ENCODE data around the gene FN1. TPM values are rescaled to one million over a fixed set of nuclear protein-coding genes. Genes with fewer than 3 reads are reported as not detected.

Gene FN1
- total RNA-seq, 4 donors from 2014 or later, result 169 to 686 (median 215) TPM

DNA sequence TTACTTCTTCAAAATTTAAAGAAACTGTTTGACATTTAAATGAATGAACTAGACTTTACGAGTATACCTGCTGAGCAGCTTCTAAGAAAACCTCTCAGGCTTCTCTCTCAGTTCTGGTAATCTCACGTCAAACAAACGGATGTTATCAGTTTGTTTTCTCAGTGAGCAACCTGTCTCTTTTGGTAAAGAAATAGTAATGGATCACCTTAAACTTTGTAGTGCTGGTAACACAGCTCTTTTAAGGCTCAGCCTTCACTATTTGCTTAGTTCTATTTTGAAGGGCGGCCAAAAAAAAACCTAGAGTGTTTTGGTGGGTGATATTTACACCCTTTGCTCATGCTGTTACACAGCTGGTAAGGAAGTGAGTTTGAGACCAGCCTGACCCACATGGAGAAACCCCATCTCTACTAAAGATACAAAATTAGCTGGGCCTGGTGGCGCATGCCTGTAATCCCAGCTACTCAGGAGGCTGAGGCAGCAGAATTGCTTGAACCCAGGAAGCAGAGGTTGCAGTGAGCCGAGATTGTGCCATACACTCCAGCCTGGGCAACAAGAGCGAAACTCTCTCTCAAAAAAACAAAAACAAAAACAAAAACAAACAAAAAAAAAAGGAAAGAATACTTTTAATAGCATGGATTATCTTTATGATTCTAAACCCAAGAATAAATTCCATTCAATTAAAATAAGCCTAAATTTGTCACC, 15.9 kb downstream of the FN1 start:
- Histone ChIP-seq H3K27me3 (no peaks in the 10 kb centered on the region), H3K36me3 (no peaks in the 10 kb centered on the region), H3K27ac (no peak overlapping the region), H3K9me3 (no peaks in the 10 kb centered on the region), H3K4me1 (no peaks in the 10 kb centered on the region), H3K4me3 (no peak overlapping the region)
- intact Hi-C loops (cut with DNase I; ENCODE audit: low total_unique reads), result no loop called here
- TF ChIP-seq POLR2AphosphoS5 (IDR thresholded peaks at IDR 0.05) (no peak), POLR2A (IDR thresholded peaks at IDR 0.05) (no peak), EP300 (IDR thresholded peaks at IDR 0.05; ENCODE audit: low read depth) (no peak)
- TF ChIP-seq, protein P1, sequence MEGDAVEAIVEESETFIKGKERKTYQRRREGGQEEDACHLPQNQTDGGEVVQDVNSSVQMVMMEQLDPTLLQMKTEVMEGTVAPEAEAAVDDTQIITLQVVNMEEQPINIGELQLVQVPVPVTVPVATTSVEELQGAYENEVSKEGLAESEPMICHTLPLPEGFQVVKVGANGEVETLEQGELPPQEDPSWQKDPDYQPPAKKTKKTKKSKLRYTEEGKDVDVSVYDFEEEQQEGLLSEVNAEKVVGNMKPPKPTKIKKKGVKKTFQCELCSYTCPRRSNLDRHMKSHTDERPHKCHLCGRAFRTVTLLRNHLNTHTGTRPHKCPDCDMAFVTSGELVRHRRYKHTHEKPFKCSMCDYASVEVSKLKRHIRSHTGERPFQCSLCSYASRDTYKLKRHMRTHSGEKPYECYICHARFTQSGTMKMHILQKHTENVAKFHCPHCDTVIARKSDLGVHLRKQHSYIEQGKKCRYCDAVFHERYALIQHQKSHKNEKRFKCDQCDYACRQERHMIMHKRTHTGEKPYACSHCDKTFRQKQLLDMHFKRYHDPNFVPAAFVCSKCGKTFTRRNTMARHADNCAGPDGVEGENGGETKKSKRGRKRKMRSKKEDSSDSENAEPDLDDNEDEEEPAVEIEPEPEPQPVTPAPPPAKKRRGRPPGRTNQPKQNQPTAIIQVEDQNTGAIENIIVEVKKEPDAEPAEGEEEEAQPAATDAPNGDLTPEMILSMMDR (IDR thresholded peaks at IDR 0.05), result no peak
- in situ Hi-C loops (cut with MboI; ENCODE audit: low pct_ligation_motif_present in 1 of 4, low pct_unique_long_range_greater_than_20kb in 1 of 4, low sequenced_read_pairs in 3 of 4), result no loop called here
- no peak for DNase-seq
- WGBS, 2 donors (ENCODE audit: low coverage in 1 of 2), result 76 to 84% methylated on average over 5 to 7 of the region's 7 CpGs

DNA sequence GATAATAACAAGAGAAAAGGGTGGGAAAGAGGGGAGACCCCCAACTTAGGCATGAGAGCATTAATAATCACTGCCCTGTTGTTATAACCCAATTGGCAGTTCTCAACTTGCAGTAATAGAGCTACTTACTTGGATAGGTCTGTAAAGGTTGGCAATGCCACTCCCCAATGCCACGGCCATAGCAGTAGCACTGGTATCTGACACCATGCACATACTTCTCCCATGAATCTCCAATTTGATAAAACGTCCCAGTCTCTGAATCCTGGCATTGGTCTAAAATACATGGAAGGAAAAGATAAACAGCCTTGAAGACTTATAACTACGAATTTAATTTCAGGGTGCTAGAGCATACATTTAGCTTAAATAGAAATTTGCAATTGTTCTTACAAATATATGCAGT, 16.8 kb downstream of the FN1 start:
- TF ChIP-seq POLR2AphosphoS5 (IDR thresholded peaks at IDR 0.05) (no peak), POLR2A (IDR thresholded peaks at IDR 0.05) (no peak), EP300 (IDR thresholded peaks at IDR 0.05; ENCODE audit: low read depth) (no peak)
- TF ChIP-seq, protein P1 (IDR thresholded peaks at IDR 0.05), result no peak
- Histone ChIP-seq H3K36me3 (peaks cover 0 to 4% (median 0%) of the 10 kb centered on the region in 4 donors), H3K27ac (peak overlapping the region in 2 of 4 donors; percentile 10 to 11), H3K9me3 (no peaks in the 10 kb centered on the region), H3K4me3 (no peak overlapping the region), H3K27me3 (no peaks in the 10 kb centered on the region), H3K4me1 (no peaks in the 10 kb centered on the region)
- 50 to 63% methylated on average over 2 to 3 of the region's 3 CpGs for WGBS, 2 donors (ENCODE audit: low coverage in 1 of 2)
- DNase-seq, result no peak
- in situ Hi-C loops (cut with MboI; ENCODE audit: low pct_ligation_motif_present in 1 of 4, low pct_unique_long_range_greater_than_20kb in 1 of 4, low sequenced_read_pairs in 3 of 4) (no loop called here), intact Hi-C loops (cut with DNase I; ENCODE audit: low total_unique reads) (no loop called here)

DNA sequence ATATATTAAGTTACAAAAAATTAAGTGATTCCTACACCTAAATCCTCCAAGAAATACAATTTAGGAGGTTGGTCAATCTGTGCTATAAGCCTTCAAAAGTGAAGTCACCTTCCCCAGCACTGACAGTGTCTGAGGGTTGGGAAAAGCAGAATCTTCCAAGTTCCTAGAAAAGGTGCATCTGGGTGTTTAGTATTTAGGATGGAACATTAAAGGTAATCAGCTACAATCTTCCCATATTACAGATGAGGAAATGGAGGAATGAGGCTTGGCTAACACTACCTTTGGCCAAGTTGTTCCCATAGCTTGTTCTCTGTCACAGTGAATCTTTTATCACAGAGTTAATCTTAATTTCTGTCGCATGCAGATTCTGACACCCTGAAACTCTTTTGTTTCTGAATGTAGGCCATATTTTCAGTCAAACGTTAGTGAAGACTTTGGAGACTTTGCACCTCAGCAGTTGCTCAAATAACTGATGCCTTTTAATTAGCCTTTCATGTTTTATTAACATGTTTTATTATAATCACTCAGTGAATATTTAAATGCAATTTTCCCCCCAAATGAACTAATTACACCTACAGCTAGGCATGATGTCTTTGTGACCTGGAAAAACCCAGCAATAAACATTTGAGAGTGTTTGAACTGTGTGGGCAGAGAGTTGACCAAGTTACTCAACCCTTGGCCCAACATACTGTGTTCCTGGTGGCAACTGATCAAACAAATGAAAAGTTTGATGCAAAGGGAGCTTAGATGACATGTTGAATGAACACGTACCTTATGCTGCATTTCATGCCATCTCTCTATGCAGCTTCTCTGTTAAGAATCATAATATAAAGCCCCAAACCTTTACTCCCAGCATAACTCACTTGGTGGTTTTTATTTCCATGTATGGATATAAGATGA, 17.6 kb downstream of the FN1 start:
- WGBS, 2 donors (ENCODE audit: low coverage in 1 of 2), result 62 to 81% methylated on average over 2 to 3 of the region's 3 CpGs
- H3K4me3 ChIP-seq, result no peak overlapping the region
- no peaks in the 10 kb centered on the region for H3K27me3 ChIP-seq
- H3K27ac ChIP-seq, result peak overlapping the region in 3 of 4 donors; percentile 2 to 26 (median 11)
- intact Hi-C loops (cut with DNase I; ENCODE audit: low total_unique reads), result no loop called here
- TF ChIP-seq POLR2AphosphoS5 (IDR thresholded peaks at IDR 0.05), result no peak
- TF ChIP-seq EP300 (IDR thresholded peaks at IDR 0.05; ENCODE audit: low read depth), result no peak
- TF ChIP-seq, protein P1 (IDR thresholded peaks at IDR 0.05), result no peak
- TF ChIP-seq POLR2A (IDR thresholded peaks at IDR 0.05), result no peak
- in situ Hi-C loops (cut with MboI; ENCODE audit: low pct_ligation_motif_present in 1 of 4, low pct_unique_long_range_greater_than_20kb in 1 of 4, low sequenced_read_pairs in 3 of 4), result no loop called here
- no peaks in the 10 kb centered on the region for H3K4me1 ChIP-seq
- no peaks in the 10 kb centered on the region for H3K9me3 ChIP-seq
- H3K36me3 ChIP-seq, result peaks cover 0 to 4% (median 0%) of the 10 kb centered on the region in 4 donors
- no peak for DNase-seq

DNA sequence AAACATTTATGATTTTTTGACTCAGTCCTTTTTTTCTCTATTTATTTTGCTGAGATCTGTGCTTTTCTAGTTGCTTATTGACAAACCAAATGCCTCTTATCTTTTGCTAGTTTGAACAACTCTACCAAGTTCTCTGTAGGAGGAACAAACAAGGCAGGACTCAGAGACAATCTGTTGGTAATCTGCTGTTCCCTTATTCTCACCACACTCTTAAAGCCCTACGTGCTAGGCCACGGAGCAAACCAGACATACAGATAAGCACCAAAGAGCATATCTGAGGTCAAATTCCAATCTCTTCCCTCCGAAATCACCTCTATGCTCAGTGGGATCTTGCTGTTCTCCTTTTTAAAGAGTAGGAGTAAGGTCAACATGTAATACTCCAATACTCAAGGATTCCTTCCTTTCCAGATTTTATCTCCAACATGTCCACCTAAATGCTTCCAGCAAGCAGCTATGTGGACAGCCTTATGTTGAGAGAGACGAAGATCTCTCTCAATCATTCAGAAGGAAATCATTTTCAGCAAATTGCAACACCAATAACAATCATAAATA, 18.4 kb downstream of the FN1 start:
- no peak for DNase-seq

More for the DNA sequence above, 18.4 kb downstream of the FN1 start:
- H3K27me3 ChIP-seq, result no peaks in the 10 kb centered on the region
- 69 to 76% methylated on average over 4 of the region's 4 CpGs for WGBS, 2 donors (ENCODE audit: low coverage in 1 of 2)
- H3K36me3 ChIP-seq, result peaks cover 0 to 4% (median 0%) of the 10 kb centered on the region in 4 donors
- in situ Hi-C loops (cut with MboI; ENCODE audit: low pct_ligation_motif_present in 1 of 4, low pct_unique_long_range_greater_than_20kb in 1 of 4, low sequenced_read_pairs in 3 of 4) (no loop called here), intact Hi-C loops (cut with DNase I; ENCODE audit: low total_unique reads) (no loop called here)
- H3K4me1 ChIP-seq, result no peaks in the 10 kb centered on the region
- no peak overlapping the region for H3K4me3 ChIP-seq
- H3K9me3 ChIP-seq, result no peaks in the 10 kb centered on the region
- TF ChIP-seq POLR2AphosphoS5 (IDR thresholded peaks at IDR 0.05) (no peak), EP300 (IDR thresholded peaks at IDR 0.05; ENCODE audit: low read depth) (no peak), POLR2A (IDR thresholded peaks at IDR 0.05) (no peak)
- TF ChIP-seq, protein P1 (IDR thresholded peaks at IDR 0.05), result no peak
- H3K27ac ChIP-seq, result peak overlapping the region in 1 of 4 donors; percentile 26

All from transverse colon (tissue), 4 donors.